GM19328 (cell line): ENCODE measurements around the gene TRIM56.
"Not testable (repeated sequence)": the region's sequence is repeated elsewhere in the genome, so short reads cannot be mapped to it uniquely, and the experiment has no call there.

Experiments used
- ATAC-seq: cut with Tn5 transposase; IDR thresholded peaks from one replicate; pipeline ENCODE4 v1.9.1; 2021; ENCODE audit warnings: mild to moderate bottlenecking, moderate library complexity; ENCODE audit not compliant: unreplicated experiment

Gene TRIM56

DNA sequence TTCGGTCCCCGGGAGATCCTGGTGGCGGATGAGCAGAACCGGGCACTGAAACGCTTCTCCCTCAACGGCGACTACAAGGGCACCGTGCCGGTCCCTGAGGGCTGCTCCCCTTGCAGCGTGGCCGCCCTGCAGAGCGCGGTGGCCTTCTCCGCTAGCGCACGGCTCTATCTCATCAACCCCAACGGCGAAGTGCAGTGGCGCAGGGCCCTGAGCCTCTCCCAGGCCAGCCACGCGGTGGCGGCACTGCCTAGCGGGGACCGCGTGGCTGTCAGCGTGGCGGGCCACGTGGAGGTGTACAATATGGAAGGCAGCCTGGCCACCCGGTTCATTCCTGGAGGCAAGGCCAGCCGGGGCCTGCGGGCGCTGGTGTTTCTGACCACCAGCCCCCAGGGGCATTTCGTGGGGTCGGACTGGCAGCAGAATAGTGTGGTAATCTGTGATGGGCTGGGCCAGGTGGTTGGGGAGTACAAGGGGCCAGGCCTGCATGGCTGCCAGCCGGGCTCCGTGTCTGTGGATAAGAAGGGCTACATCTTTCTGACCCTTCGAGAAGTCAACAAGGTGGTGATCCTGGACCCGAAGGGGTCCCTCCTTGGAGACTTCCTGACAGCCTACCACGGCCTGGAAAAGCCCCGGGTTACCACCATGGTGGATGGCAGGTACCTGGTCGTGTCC, 3.7 kb downstream of the TRIM56 start:
- no peak for ATAC-seq

DNA sequence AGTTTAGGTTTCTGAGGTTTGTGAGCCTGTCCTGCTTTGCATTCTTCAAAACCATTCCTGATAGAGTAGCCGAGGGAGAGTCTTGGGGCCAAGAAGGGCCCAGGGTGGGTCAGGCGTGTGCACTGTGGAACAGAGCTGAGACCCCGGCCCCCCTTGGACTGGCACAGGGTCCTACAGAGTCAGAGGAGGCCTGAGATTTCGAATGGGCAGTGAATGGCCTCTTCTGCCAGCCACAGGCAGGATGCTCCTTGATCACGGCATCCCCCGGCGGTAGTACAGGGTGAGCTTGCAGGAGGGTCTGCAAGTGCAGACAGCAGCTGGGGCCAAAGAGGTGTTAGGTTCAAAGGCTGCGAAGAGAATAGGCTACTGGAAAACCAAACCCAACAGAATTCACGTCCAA, 4.6 kb downstream of the TRIM56 start:
- ATAC-seq: no peak

DNA sequence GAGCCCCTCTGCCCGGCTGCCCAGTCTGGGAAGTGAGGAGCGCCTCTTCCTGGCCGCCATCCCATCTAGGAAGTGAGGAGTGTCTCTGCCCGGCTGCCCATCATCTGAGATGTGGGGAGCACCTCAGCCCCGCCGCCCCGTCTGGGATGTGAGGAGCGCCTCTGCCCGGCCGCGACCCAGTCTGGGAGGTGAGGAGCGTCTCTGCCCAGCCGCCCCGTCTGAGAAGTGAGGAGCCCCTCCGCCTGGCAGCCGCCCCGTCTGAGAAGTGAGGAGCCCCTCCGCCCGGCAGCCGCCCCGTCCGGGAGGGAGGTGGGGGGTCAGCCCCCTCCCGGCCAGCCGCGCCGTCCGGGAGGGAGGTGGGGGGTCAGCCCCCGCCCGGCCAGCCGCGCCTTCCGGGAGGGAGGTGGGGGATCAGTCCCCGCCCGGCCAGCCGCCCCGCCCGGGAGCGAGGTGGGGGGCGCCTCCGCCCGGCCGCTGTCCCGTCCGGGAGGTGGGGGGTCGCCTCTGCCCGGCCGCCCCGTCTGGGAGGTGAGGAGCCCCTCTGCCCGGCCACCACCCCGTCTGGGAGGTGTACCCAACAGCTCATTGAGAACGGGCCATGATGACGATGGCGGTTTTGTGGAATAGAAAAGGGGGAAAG, 7.1 kb downstream of the TRIM56 start:
- ATAC-seq: not testable (repeated sequence)

DNA sequence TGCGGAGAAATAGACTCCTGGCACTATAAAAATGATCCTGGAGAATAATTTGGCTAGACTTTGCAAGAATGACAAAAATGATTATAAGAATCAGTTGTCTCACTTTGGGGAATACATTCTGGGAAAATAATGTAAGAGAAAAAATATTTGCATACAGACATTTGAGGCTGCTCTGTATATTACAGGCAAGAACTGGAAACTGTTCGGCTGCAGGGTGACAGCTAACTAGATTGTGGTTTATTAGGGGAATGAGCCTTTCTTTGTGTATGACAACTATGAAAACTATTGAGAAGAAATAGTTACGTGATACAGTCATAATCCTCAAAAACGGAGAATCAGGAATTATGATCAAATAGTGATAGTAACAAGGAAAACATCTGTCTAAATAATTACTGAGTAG, 8.6 kb downstream of the TRIM56 start:
- no peak for ATAC-seq

DNA sequence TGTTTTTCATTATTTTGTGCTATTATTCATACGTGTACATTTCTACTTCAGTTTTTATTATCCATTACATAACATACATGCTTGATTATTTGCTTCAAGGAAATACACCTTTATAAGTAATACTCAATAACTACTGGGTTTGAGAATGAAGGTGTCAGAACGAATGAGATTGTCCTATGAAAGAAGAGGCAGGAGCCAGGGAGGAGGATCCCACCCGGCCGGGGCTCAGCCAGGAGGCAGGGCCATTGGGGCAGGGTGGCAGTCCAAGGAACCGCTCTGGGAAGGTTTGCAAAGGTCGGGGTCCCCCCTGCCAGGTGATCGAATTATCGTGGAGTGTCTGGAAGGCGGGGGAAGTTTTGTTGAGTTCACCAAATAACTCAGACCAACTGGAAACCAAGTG, 9.1 kb downstream of the TRIM56 start:
- no peak for ATAC-seq

DNA sequence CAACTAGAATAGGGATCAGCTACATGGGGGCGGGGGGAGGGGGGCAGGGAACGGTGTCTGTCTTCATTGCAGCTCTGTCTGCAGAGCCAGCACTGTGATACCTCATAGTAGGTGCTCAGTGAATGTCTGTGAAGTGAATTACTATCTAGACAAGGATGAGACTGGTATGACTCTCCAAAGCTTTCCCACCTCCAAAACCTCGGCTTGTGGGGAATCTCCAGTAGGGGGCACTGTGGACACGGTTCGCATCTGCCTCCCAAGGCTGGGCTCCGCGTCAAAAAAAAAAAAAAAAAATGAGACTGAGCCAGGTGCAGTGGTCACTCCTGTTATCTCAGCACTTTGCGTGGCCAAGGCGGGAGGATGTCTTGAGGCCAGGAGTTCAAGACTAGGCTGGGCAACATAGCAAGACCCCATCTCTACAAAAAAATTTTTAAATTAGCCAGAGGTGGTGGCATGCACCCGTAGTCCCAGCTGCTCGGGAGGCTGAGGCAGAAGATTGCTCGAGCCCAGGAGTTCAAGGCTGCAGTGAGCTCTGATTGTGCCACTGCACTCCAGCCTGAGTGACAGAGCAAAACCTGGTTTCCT, 9.6 kb downstream of the TRIM56 start:
- ATAC-seq: no peak

DNA sequence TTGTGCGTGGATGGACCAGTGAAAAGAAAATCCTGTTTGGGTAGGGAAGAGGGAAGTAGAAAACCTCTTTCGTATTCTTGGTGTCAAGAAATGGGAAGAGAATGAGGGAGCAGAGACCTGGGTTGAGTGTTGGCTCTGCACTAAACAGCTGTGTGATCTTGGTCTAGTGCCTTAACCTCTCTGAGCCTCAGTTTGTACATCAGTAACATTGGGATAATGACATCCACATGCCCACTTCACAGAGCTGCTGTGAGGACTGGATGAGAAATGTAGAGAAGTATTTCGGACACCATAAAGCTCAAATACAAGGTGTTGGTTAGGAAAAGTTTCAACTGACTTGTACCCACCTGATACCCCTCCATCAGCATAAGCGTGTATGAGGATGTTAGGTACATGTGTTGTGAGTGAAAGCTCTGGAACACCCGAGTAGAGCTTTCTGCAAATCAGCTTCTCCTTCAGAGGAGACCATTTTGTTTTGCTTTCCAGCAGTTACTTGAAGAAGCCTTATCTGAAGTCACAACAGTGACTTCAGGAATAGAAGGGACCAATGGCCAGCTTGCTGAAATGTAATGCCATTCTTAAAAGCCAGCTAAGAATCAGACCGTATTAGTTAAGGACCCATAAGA, 11.2 kb downstream of the TRIM56 start:
- ATAC-seq: no peak

DNA sequence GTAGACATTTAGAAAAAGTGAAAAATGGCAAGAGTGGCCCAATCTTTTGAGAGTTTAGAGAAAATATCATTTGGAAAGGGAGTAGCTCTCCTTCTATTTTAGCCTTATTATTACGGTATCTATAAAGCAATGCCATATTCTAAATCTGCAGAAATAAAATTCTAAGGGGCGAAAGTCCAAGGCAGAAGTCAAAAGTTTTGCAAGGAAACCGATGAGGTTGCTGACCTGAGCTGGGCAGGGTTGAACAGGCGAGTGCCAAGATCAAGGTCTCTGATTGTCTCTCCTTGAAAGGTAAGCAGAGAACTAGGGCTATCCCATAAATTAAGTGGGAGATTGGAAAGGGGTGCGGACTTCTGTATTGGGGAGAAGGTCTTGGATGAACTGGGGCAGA, 11.7 kb downstream of the TRIM56 start:
- no peak for ATAC-seq

DNA sequence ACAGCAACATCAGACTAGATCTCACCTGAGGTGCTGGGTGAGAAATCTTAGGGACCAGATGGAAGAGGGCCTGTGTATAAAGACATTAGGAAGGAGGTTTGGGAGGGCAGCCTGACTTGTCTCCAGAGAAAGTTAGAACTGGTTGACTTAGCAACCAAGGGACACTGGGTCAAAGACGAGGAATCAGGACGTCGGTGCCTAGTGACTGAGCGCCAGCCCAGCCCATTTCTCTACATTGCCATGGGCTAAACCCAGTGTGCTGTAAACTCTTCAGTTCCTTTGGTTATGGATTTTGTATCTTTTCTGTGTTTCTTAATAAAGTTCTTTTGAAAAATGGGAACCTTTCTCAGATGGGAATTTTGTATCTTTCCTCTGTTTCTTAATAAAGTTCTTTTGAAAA, 12.3 kb downstream of the TRIM56 start:
- ATAC-seq: no peak

DNA sequence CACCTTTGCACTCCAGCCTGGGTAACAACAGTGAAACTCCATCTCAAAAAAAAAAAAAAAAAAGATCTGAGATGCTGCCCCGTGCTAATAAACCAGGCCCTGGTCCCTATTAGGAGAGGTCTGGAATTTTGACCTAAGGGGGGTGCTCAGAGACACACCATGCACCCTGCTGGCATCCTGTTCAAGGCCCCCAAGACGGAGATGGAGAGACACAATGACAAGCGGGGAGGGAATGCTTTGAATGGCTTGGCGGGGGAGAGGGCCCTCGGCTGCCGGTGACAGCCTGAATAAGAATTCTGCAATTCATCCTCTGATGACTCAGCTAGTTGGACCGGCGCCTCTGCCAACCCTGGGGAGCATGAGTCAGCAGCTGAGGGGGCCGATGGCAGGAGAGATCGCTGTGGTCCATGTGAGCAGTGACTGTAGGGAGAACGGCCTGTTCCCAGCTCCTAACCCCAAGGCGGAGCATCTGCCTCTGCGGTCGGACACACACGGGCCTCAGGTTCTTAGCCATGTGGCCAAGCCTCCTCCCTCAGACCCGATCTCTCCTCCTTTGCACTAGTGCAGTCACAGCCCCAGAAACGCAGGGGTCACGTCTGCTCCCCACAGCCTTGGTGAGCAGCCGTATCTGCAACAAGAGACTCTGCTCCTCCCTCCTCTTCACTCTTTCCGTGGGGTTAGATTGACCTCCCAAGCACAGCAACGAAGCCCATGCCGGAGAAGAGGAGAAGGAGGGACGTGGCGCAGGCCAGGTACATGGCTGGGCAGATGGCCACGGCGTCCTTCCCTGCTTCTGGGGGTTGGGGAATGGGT, 14.9 kb downstream of the TRIM56 start:
- ATAC-seq: no peak

DNA sequence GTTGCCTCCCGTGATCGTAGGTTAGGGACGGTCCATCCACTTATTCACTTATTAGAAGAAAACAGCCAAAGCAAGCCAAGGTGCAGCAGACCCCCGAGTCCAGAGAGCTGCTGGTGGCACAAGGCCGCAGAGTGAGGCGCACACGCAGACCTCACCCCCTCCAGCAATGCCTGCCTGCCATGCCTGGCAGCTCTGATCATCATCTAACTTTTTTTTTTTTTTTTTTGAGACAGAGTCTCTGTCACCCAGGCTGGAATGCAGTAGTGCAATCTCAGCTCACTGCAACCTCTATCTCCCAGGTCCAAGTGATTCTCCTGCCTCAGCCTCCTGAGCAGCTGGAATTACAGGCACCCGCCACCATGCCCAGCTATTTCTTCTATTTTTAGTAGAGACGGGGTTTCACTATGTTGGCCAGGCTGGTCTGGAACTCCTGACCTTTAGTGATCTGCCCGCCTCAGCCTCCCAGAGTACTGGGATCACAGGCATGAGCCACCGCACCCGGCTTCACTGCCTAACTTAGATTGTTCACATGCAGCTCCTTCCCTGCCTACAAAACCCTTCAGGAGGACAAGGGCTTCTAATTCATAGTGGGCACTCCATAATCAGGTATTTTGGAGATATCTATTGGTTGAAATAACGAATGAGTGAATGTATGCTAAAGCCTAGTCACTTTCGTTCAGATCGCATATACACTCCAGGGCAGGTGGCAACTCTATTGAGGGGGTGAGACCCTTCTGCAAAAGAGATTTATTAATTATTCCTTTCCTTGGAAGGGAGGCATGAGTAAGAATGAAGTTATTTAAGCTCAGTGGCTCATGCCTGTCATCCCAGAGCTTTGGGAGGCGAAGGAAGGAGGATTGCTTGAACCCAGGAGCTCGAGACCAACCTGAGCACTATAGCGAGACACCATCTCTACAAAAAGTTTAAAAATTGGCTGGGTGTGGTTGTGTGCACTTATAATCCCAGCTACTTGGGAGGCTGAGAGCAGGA, 15.9 kb downstream of the TRIM56 start:
- no peak for ATAC-seq

DNA sequence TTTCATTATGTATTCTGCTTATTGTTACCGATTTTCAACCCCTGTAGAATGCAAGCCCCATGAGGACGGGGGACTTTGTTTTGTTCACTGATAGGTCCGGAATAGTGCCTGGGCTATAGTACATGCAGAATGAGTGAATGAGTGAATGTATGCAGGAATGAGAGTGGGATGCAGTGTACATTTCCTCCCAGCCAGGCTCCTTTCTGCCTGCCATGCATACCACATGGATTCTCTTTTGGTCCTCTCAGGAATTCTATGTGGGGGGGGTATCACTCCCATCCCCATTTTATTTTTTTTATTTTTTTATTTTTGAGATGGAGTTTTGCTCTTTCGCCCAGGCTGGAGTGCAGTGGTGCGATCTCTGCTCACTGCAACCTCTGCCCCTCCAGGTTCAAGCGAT, 16.7 kb downstream of the TRIM56 start:
- no peak for ATAC-seq

DNA sequence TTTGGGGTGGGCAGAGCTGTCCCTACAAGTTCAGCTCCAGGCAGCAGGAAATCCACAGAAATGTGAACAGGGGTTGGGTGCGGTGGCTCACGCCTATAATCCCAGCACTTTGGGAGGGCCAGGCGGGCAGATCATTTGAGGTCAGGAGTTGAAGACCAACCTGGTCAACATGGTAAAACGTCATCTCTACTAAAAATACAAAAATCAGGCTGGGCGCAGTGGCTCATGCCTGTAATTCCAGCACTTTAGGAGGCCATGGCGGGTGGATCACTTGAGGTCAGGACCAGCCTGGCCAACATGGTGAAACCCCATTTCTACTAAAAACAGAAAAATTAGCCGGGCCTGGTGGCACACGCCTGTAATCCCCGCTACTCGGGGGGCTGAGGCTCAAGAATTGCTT, 18.4 kb downstream of the TRIM56 start:
- ATAC-seq: not testable (repeated sequence)

DNA sequence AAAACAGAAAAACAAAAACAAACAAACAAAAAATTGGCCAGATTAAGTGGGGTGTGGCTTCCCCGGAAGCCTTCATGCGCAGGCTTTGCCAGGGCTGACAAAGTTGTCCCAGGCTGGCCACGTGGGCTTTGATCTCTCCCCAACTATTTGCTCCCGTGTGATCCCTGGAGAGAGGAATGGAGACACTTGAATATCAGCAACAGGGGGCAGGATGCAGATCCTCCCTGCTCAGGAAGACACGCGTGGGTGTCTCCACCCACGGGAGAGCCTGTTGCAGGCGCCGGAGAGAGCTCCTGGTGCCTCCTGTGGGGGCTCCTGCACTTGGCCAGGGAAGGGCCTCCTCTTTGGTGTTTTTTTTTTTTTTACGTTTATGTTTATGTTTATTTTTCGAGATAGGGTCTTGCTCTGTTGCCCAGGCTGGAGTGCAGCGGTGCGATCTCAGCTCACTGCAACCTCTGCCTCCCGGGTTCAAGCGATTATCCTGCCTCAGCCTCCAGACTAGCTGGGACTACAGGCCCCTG, 19.0 kb downstream of the TRIM56 start:
- no peak for ATAC-seq

DNA sequence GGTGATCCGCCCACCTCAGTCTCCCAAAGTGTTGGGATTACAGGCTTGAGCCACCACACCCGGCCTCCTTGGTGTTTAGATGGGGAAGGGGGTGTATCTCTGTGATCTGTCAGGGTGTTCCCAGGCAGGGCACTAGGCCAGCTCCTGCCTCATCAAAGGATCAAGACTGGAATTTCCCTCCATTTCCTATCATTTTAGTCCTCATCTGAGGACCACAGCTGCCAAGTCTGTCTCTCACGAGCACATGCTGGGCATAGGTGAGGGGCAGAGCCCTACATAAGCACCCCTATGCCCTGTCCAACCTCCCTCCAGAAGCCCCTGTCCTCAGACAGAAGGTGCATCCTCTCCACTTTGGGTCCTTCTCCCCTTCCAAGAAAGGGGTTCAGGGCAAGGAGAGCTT, 19.5 kb downstream of the TRIM56 start:
- no peak for ATAC-seq

DNA sequence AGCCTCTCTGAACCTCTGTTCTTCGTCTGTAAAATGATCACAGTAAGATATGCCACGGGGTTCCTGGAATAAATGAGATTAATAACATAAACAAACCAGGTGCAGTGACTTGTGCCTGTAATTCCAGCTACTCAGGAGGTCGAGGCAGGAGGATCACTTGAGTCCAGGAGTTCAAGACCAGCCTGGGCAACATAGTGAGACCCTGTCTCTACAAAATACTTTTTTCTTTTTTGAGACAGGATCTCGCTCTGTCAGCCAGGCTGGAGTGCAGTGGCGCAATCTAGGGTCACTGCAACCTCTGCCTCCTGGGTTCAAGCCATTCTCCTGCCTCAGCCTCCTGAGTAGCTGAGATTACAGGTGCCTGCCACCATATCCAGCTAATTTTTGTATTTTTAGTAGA, 20.0 kb downstream of the TRIM56 start:
- not testable (repeated sequence) for ATAC-seq

DNA sequence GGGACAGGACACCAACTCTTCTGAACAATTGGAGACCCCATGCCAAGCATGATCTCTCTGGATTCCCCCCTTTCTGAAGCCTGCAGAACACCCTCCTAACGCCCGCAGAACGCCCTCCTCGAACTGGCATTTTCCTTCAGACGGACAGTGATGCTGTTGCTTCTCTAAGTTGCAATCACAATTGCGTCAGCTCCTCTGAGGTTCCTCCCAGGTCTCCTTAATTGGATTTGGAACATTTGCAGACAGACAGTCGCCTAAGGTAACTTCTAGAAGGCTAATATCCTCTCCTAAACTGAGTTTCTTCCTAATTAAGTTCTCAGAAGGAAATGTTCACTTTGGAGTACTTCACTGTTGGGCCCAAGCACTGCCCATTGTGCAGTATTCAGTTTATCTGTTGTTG, 21.1 kb downstream of the TRIM56 start:
- ATAC-seq: no peak

DNA sequence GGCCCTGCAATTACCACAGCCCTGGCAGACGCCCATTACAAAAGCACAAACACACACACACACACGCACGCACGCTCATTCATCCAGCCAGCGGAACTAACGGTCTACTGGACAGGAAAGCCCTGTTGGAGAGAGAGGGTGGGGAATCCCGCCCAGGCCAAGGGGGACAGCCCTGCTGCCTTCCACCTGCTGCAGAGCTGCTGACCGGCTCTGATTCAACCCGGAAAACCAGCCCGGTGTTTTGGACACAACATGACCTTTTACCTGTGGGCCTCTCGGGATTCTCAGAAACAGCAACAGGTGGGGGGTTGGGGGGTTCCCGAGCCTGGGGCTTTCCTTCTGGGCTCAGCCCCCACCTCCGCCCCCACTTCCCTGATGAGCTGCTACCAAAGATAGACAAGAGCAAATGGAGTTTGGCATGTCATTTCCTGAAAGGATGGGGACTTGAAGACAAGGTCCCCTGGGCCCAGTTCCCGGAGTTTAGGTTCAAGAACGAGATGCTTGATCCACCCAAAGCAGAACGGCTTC, 23.1 kb downstream of the TRIM56 start:
- ATAC-seq: no peak

DNA sequence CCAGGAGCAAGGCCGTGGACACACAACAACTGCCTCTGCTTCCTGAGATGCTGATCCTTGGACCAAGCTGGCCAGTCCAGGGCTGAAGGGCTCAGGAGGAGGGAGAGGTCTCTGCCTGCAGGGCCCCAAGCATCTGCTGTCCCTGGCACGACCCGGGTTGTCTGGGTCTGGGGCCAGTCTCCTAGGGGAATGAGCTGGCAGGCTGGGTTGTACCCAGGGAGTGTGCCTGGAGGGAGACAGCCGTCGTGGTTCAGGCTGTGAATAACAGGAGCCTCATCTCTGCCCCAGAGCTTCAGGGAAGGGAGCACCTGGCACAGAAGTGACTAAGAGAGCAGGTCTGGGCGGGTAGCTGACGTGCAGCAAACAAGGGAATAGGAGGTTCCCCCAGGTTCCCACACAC, 23.7 kb downstream of the TRIM56 start:
- no peak for ATAC-seq

DNA sequence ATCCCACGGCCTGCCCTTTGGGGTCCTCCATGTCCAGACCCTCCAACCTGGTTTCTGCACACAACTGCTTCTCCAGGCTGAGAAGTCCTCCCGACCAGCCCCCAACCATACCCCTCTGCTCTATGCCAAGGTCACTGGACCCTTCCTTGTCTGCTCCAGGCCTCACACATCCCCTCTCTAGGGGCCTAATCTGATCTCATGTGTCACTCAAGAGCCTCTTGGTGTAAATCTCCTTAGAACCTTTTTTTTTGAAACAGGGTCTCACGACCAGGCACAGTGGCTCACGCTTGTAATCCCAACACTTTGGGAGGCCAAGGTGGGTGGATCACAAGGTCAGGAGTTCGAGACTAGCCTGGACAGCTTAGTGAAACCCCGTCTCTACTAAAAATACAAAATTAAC, 24.1 kb downstream of the TRIM56 start:
- no peak for ATAC-seq
